NK-92 treated with Interleukin-12 subunit alpha and Interleukin-12 subunit beta, amount 100 ng/mL, for 24 hours (cell line): Measurements from ENCODE around the gene DCAF16.

ENCODE experiments used
- DNase-seq: peaks from one replicate; lab custom pipeline; 2025; lab: John Stamatoyannopoulos, UW

DCAF16 gene

GRCh38 chr4:17781300-17782287, 29.0 kb downstream of the DCAF16 start, which contains the start of gene FAM184B:
Gene FAM184B, minus strand, starts transcription at chr4:17781621. Its CDS starts 322 bp downstream, at chr4:17781299.
- DNase-seq: no peak

DNA sequence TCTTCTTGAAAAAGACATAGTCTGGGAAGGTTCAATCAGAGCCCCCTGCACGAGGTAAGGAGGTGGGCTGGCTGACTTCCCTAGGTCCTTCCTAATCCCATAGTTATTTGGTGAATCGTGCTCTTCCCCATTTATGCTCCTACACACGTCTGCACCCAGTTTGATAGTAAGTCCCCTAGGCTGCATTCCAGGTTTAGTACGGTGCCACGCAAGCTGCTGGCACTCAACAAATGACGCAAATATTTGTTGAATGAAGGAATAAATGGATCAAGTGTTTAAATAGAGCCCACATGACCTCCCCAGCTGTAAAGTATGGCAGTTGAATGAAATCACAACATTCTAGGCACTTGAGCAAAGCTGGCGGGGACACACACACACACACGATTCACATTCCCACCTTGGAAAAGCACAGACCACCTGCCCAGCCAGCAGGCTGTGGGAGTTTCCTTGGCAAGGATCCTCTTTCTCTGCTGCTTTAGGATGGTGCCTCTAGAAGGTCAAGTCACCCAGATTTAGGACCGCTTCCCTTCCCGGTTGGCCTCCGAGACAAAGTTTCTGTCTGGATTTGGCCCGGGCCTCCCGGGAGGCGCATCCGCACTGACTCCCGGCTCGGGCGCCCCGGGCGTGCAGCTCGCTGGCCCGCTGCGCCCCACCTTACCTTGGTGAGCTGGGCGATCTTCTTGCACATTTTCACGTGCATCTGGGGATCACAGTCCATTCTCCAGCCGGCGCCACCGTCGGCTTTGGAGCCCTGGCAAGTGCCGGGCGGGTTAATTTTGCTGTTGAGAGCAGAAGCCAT, 29.9 kb downstream of the DCAF16 start:
- DNase-seq: no peak

- no peak for DNase-seq
Observed at GRCh38 chr4:17778431-17778830, 32.1 kb downstream of the DCAF16 start.

GRCh38 chr4:17773135-17773698, 37.3 kb downstream of the DCAF16 start:
- no peak for DNase-seq

DNA sequence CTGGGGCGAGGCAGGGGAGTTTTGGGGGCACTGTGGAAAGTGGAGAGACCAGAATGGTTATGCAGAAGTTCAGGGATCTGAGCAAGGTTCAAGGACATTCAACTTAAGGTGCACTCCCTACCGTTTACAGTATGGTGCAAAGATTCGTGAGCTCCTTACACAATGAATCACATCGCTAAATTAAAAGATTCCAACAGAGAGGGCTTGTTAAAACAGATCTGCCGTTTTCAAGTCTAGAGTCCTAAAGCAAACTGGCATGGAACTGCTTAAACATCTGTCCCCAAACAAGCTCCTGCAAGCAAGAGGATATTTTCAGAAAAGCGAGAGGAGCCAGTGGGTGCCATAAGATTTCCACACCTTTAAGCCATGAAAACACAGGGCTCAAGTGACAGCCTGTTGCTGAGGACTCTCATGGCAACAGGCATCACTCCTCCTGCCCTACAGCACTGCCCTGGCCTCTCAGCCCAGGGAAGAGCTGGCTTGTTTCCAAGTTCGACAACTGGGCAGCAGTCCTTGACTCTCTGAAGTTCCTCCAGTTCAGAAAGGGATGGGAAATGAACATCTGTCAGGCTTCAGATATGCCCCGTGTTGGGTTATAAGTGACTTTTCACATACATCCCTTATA, 39.2 kb downstream of the DCAF16 start:
- no peak for DNase-seq

- no peak for DNase-seq
Observed at GRCh38 chr4:17770845-17771244, 39.7 kb downstream of the DCAF16 start.

DNA sequence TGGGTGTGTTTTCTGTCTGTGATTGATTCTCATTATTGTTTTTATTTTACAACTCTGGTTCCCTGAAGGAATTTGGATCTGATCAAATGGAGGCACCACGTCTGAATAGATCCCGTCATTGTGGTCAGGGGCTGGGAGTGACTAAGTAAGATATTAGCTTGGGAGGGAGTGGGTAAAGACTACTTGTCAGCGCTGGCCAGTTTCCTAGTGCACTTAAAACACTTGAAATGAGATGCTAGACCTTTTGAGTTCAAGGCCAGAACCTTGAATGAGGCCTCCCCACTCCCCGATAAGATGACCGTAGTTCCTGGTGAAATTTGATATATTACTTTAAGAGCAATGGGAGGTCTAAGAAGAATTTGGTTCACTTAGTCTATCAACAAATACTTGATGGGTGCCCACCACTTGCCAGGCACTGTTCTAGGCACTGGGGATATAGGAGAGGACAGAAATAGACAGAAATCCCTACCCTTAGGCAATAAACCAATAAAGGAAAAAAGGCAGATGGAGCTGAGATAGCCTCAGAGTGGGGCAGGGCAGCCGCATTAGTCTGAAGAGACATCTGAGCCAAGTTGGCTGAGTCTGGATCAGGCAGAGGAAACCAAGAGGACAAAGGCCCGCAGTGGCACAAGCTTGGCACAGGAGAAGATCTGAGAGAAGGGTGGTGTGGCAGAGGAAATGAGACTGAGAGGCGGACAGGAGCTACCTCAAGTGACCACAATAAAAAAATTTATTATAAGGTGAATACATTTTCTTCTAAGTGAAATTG, 41.0 kb downstream of the DCAF16 start:
- no peak for DNase-seq

DNA sequence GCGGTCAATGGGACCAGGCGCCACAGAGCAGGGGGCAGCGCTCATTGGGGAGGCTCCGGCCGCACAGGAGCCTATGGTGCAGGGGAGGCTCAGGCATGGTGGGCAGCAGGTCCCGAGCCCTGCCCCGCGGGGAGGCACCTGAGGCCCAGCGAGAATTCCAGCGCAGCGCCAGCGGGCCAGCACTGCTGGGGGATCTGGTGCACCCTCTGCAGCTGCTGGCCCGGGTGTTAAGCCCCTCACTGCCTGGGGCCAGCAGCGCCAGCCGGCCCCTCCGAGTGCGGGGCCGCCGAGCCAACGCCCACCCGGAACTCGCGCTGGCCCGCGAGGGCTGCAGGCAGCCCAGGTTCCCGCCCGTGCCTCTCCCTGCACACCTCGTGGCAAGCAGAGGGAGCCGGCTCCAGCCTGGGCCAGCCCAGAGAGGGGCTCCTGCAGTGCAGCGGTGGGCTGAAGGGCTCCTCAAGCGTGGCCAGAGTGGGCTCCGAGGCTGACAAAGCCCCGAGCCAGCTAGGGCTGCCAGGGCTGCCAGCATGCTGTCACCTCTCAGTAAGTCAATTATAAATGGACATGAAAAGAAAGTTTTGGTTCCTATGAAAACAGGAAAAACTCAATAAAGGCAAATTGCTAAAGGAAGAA, 43.6 kb downstream of the DCAF16 start:
- DNase-seq: no peak

- DNase-seq: no peak
Observed at GRCh38 chr4:17765514-17766286, 44.9 kb downstream of the DCAF16 start.

GRCh38 chr4:17763931-17764330, 46.6 kb downstream of the DCAF16 start:
- DNase-seq: no peak

DNA sequence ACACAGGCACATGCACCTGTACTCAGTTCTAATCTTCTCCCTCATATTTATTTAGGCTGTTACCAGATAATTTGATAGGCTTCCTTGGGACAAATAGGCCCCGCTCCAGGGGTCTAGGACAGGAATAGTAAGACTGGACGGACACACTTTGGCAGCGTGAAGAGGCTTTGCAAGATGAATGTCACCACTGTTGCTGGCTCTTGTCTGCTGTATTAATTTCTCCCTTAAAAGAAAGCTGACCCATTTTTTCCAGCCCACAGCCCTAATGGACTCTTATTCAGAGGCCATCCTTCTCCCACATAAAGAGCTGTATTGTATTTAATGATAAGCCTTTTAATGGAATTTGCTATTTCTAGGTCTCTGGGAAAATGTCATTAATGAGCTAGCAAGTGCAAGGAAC, 47.1 kb downstream of the DCAF16 start:
- DNase-seq: no peak

- no peak for DNase-seq
Observed at GRCh38 chr4:17762726-17763125, 47.8 kb downstream of the DCAF16 start.

- DNase-seq: no peak
Observed at GRCh38 chr4:17761062-17761461, 49.5 kb downstream of the DCAF16 start.

GRCh38 chr4:17760626-17761025, 49.9 kb downstream of the DCAF16 start:
- no peak for DNase-seq

DNA sequence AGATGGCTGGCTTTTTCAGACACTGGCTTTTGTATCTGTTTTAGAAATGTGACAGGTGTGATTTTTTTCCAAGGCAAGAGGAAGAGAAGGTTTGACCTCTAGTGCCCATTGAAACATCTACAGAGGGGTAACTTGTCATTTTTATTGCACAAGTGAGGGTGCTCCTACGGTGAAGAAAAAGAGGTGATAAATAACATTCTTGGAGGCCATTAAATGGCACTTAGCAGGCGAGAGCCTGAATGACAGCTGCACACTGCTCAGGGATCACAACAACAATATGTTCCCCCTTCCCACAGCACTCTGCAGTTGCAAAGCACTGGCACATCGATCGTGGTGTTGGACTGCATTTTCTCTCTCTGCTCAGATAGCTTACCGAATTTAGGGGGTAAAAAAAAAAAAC, 52.1 kb downstream of the DCAF16 start:
- DNase-seq: no peak

DNA sequence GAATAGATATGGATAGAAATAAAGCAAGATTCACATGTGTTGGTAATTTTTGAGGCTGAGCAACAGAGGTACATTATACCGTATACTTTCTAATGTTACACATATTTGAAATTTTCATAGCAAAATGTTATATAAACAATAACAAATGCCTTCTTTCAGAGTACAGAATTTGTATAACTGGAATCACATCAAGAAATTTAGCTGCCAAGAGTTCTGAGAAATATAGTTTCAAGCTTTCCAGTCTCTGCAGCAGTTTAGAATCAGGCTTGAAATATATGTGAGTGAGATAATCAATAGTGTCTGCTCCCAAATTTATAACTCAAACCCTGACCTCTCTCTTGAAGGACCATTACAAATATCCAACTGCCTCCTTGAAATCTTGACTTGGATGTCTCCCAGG, 52.9 kb downstream of the DCAF16 start:
- DNase-seq: no peak

DNA sequence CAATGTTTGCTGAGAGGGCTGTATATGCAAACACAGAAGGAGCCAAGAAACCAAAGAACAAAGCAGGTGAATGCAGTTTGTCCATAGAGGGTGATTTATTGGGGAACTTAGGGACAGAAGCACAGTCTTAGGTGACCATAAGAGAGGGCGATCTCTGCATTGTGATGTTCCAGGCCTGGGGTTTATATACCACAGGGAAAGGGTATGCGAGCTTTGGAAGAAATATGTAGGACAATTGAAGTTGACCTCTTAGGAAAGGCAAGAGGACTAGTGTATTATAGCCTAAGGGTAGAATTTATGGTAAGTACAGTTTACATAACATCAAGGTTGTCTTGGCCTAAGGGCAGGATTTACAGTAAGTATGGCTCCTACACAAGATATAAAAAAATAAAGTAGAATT, 56.9 kb downstream of the DCAF16 start:
- no peak for DNase-seq
